DND-41 (cell line): Measurements from ENCODE around the gene ERCC4.

Source experiments
- CTCF ChIP-seq: IDR thresholded peaks from 2 replicates; pipeline ENCODE4 v1.5.1; 2012; ENCODE audit warnings: borderline replicate concordance, low read length, moderate library complexity, mild to moderate bottlenecking; ENCODE audit not compliant: poor library complexity, severe bottlenecking; ENCODE audit errors: extremely low read depth
- EZH2 ChIP-seq: IDR thresholded peaks from 3 replicates; pipeline ENCODE4 v1.6.1; 2012; ENCODE audit warnings: borderline replicate concordance, low read depth, mild to moderate bottlenecking, moderate library complexity, low read length, inconsistent platforms; ENCODE audit not compliant: severe bottlenecking

- TF ChIP-seq CTCF (no peak), EZH2 (no peak)
Observed at GRCh38 chr16:13994239-13995106, 74.5 kb downstream of the ERCC4 start.
